OCI-M2 (cell line): ENCODE results near the gene C1orf116.
A peak's percentile ranks its signal among the peaks of the same experiment; 100 is the strongest.

ENCODE experiments used
- DNase-seq: peaks from one replicate; lab custom pipeline; 2025; ENCODE audit not compliant: unreplicated experiment; lab: John Stamatoyannopoulos, UW

Gene C1orf116

DNA sequence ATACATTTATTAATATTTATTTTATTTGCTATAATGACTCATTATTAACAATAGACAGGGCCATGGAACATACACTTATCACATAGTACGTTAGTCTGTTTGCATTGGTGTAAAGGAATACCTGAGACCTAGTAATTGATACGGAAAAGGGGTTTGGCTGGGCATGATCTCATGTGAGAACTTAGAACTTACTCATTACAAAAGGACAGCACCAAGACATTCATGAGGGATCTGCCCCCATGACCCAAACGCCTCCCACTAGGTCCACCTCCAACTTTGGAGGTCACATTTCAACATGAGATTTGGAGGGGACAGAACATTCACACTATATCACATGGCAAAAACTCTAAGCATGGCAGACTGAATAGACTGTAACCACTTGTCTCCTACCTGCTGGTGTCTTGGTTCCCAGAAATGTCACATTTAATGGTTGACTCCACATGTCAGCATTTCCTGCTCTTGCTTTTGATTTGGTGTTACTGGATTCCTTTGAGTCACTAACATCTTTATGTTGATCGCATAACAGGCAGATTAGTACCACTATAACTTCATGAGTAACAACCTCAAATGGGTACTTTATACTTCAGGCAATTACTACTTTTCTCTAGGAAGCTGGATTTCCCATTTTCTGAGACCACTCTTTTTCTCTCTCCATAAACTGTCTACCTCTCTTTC is 3.5 kb upstream of the C1orf116 start:
- DNase-seq: no peak

DNA sequence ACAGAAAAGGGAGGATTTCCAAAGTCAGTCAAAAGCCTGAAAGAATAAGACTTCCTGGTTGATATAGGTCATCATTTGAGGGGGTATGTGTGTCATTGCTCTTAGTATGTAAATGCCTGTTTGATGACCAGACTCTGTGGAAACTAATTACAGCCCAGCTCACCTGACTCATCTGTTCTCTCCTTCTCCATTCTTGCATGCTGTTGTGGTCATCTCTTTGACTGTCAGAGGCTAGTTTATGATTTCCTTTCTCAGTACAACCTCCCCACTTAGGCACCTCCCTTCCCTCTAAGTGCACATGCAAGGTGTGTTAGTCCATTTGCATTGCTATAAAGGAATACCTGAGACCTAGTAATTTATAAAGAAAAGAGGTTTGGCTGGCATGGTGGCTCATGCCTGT is 2.4 kb upstream of the C1orf116 start:
- DNase-seq: no peak

GRCh38 chr1:207034208-207034607 is 1.7 kb upstream of the C1orf116 start:
- DNase-seq: no peak

DNA sequence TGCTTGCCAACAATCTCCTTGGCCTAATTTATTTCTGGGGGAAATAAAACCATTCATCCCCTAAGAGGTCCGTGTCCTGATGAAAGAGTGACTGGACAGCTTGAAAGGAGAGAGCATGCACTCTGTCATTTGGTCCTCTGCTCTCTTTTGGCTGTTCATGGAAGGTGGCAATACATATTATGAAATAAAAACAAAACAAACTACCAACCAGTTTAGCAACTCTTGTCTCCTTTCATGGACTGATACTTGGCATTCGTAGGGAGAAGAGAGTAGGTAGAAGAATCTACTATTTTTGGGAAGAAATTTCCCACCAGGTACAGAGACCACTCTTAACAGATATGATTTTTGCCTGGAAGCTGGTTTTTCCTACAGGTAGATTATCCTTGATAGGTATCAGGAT is 746 bp upstream of the C1orf116 start:
- DNase-seq: no peak

DNA sequence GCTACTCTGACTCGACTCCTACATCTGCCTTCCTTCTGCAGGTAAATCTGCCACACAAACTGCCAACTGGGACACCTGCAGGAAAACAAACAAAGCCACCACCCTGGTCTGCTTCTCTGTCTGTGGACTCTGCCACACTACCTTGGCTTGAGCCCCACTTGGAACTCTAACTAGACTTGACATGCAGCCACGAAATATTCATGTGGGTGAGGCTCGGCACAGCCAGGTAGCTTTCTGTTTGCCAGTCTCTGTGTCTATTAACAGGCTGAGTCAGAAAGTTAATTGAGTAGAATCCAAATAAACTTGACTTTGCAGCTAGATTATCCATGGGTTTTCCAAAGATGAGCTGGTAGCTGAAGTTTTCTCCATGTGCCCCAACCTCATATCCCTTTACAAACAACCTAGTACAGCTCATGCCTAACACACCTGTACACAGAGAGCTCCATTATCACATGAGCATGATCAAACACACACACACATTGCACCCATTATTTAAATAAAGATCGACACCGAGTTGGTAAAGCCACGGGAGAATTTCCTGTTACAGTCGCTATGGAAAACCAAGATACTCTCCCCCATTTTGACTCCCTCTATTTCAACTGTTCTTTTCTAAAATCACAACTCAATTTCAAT is 808 bp downstream of the C1orf116 start:
- DNase-seq: no peak

- DNase-seq: no peak
Measured at GRCh38 chr1:207031016-207031415, 1.5 kb downstream of the C1orf116 start.

GRCh38 chr1:207030522-207031009 is 2.0 kb downstream of the C1orf116 start:
- no peak for DNase-seq

GRCh38 chr1:207029701-207030521 is 2.6 kb downstream of the C1orf116 start:
- DNase-seq: no peak

- DNase-seq: no peak
Measured at GRCh38 chr1:207028884-207029650, 3.5 kb downstream of the C1orf116 start.

DNA sequence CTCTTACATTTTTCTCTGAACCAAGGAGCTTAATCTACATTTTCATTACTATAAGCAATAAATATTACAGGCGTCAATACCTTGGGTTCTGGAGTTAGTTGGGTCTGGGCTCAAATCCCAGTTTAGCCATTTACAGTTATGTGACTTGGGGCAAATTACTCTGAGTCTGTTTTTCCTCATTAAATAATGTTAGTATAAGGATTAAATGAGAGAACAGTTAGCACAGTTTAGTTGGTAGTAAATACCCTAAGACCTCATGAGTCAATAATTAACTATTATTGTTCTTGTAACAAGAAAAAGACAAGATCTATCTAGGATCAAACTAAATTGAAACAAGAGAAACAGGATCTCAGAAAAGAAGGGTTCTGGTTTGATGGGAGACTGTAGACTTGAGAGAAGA is 4.6 kb downstream of the C1orf116 start:
- no peak for DNase-seq

DNA sequence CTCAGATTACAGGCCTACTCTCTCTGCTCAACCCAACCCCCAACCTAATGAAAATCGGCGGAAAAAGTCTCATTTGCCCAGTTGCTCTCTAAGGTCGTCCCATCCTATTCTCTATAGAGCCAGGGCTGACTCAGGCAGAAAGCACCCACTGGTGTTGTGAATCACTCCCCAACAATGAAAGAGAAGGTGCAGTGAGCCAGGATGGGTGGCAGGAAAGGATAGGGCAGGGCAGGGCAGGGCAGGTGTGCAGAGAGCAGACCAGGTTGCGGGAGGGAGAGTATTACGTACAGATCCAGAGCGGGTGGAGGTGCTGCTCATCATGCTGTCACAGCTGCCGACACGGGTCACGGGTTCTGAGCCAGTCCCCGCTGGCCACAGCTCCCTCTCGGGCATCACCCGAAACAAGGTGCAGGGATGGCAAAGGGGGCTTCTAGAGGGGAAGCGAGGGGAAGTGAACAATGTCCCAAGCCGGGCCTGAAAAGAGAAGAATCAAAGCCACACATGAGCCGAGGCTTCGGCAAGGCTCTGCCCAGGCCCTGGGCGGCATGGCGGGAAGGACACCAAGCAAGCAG is 5.3 kb downstream of the C1orf116 start:
- no peak for DNase-seq

DNA sequence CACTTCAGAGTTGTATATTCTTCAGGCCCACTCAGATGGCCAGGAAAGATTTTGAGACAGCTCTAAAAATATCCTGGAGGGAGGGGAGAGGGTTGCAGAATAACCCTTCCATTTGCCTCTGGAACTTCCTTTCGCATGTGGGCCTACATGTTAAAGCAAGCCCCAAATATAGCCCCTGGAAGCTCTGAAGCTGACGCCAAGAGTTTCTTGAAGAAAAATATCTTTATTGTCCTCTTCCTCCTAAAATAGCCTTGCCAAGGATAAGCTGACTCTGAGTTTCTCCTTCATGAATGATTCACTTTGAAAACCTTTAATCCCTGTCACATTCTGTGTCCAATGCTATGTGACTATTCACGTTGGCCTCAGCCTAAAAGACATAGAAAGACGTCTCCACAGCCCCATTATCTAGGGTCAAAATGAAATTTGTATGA is 6.4 kb downstream of the C1orf116 start:
- DNase-seq: no peak

DNA sequence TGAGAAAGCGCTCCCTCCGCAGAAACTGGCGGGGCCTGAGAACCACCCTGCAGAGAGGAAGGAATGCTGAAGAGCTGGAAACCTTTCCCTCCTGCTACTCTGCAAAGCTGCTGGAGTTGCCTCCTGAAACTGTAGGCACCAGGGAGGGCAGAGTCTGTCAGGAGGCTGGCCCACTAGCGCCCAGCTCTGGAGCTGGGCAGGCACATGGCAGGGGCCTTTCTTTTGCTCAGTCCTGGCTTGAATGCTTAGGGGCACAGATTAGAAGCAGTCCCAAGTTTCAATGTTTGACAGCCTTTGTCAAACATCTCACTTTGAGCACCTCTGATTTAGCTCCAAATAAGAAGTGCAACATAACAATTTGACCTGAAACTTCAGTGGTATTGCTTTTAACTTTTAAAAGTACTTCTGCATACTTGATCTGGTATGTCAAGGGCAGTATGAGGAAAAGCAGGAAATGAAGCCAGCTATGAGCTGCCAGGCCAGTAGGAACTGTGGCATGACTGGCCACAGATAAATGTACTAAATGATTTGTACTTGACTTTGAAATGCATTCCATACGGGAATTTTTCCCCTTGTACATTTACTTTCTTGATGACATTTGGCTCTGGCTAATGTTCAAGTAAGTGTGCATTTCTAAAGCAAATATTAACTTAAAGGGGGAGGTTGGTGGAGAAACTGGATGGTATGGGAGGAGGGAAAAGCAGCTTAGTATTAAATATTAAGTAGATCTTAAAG is 7.2 kb downstream of the C1orf116 start:
- DNase-seq: peak; percentile 51

GRCh38 chr1:207024202-207025145 is 8.1 kb downstream of the C1orf116 start:
- peak; percentile 87 for DNase-seq

- no peak for DNase-seq
Measured at GRCh38 chr1:207022996-207023679, 9.4 kb downstream of the C1orf116 start.

- no peak for DNase-seq
Measured at GRCh38 chr1:207021876-207022596, 10.5 kb downstream of the C1orf116 start.

- peak; percentile 83 for DNase-seq
Measured at GRCh38 chr1:207021139-207021861, 11.3 kb downstream of the C1orf116 start.
